HepG2 (cell line): Measurements from ENCODE around the gene CYP20A1. TPM values are rescaled to one million over a fixed set of nuclear protein-coding genes. Genes with fewer than 3 reads are reported as not detected.

Source experiments
- ELF4 ChIP-seq: sonication (generic); formaldehyde crosslinking; IDR thresholded peaks from 2 replicates; pipeline ENCODE4 v1.5.0; 2020; ENCODE audit warnings: missing genetic modification reagents, mild to moderate bottlenecking, moderate library complexity, borderline replicate concordance
- HES4 ChIP-seq: sonication (generic); formaldehyde crosslinking; IDR thresholded peaks from 2 replicates; pipeline ENCODE4 v1.9.0; 2021; ENCODE audit warnings: mild to moderate bottlenecking, missing genetic modification reagents, borderline replicate concordance
- HOXA9 ChIP-seq: sonication (generic); formaldehyde crosslinking; IDR thresholded peaks from 2 replicates; pipeline ENCODE4 v1.8.1; 2022; ENCODE audit warnings: missing genetic modification reagents, mild to moderate bottlenecking, moderate library complexity, borderline replicate concordance
- MED13 ChIP-seq: sonication (generic); formaldehyde crosslinking; IDR thresholded peaks from 2 replicates; pipeline ENCODE4 v1.5.0; 2020; ENCODE audit warnings: missing genetic modification reagents
- SOX6 ChIP-seq, 2 experiments: fragments of 450-650 bp in 1 of 2; sonication (generic) in 1 of 2; formaldehyde crosslinking in 1 of 2; IDR thresholded peaks; 2 replicates each; pipeline versions ENCODE4 v1.4.0 to v1.6.1; 2017 to 2020; ENCODE audit warnings: antibody characterized with exemption in 1 of 2, mild to moderate bottlenecking in 1 of 2, missing genetic modification reagents in 1 of 2
- ZNF230 ChIP-seq: sonication (generic); formaldehyde crosslinking; IDR thresholded peaks from 2 replicates; pipeline ENCODE4 v1.4.0; 2020; ENCODE audit warnings: mild to moderate bottlenecking, missing genetic modification reagents
- ZNF335 ChIP-seq: sonication (generic); formaldehyde crosslinking; IDR thresholded peaks from 2 replicates; pipeline ENCODE4 v1.4.0; 2020; ENCODE audit warnings: missing genetic modification reagents
- ZNF33B ChIP-seq: sonication (generic); formaldehyde crosslinking; IDR thresholded peaks from 2 replicates; pipeline ENCODE4 v1.5.1; 2020; ENCODE audit warnings: mild to moderate bottlenecking, missing genetic modification reagents
- ZNF589 ChIP-seq: sonication (generic); formaldehyde crosslinking; conservative IDR thresholded peaks from 2 replicates; pipeline ENCODE4 v1.8.0; 2022; ENCODE audit warnings: mild to moderate bottlenecking, moderate library complexity, missing genetic modification reagents
- ZNF768 ChIP-seq: sonication (generic); formaldehyde crosslinking; IDR thresholded peaks from 2 replicates; pipeline ENCODE4 v1.4.0; 2020; ENCODE audit warnings: missing genetic modification reagents
- polyA plus RNA-seq, 8 experiments: library from polyadenylated mRNA; depleted of rRNA in 3 of 8; stranded (reverse) in 7 of 8; unstranded in 1 of 8; fragments of >200 nt; fragmentation: Illumina TruSeq in 4 of 8; extraction: Trizol in 4 of 8; gene quantifications; 2 replicates each; pipeline versions ENCODE4 v1.2.1 to v1.2.3, GENCODE V29; 2011 to 2016; ENCODE audit warnings: low read depth in 4 of 8, missing spikeins in 1 of 8, mixed read lengths in 1 of 8; ENCODE audit not compliant: insufficient read depth in 1 of 8
- total RNA-seq, 5 experiments: library from RNA; depleted of rRNA; stranded (reverse); fragments of >200 nt; fragmentation: Illumina TruSeq; extraction: Trizol; gene quantifications; 2 replicates each; pipeline ENCODE4 v1.2.3, GENCODE V29; 2016; ENCODE audit warnings: low read depth in 1 of 5
- TF ChIP-seq, protein P1 (sequence below): sonication (generic); formaldehyde crosslinking; IDR thresholded peaks from 2 replicates; pipeline ENCODE4 v1.4.0; 2020; ENCODE audit warnings: missing genetic modification reagents, borderline replicate concordance
- TF ChIP-seq, protein P2 (sequence below): sonication (generic); formaldehyde crosslinking; conservative IDR thresholded peaks from 2 replicates; pipeline ENCODE4 v1.8.0; 2022; ENCODE audit warnings: missing genetic modification reagents
- TF ChIP-seq, protein P3 (sequence below): sonication (generic); formaldehyde crosslinking; IDR thresholded peaks from 2 replicates; pipeline ENCODE4 v1.5.0; 2020; ENCODE audit warnings: missing genetic modification reagents, mild to moderate bottlenecking, borderline replicate concordance
- TF ChIP-seq, protein P4 (sequence below): conservative IDR thresholded peaks from 2 replicates; pipeline ENCODE4 v1.6.1; 2018; ENCODE audit warnings: missing genetic modification reagents

Gene CYP20A1
- total and polyA plus RNA-seq, 2 of the 13 experiments (the other 11 are each of a cell fraction or from before 2014, with no cell fraction given) = 9.6 to 35.3 TPM

DNA sequence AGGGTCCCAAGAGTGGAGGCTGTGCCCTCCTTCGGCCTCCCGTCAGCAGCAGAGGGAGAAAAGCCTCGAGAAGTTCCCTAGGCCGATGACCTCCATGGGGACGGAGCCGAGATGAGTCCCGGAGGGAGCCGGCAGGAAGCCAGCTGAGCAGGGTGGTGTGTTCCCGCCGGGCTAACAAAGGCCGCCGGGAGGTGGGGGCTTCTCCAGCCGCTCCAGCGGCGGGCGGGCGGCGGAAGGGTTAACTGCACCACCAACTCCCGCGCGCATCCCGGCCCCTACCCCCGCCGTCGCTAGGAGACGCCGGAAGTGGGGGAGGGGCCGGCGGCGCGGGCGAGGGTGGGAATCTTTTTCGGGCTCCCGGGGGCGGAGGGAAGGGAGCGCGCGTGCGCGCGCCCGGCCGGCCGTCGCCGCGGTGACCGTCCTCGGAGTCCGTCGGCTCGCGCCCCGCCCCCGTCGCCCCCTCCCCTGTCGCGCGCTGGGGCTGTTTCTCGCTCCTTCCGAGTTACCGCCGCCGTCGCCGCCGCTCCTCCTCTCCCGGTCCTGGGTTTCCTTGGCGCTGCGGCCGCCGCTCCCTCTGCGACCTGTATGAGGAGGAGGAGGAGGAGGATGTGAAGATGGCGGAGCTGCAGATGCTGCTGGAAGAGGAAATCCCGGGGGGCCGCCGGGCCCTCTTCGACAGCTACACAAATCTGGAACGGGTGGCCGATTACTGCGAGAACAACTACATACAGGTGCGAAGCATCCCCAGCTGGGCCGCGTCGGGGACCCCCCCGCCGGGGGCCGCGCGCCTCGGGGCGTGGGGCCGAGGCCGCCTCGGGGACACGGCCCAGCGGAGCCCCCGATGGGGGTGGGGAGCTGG lies 89.3 kb downstream of the CYP20A1 start, which contains the start of gene ABI2 (continued):
- TF ChIP-seq ZNF589 (CRISPR knock-in tag) = peak; percentile 68
- TF ChIP-seq, protein P1, sequence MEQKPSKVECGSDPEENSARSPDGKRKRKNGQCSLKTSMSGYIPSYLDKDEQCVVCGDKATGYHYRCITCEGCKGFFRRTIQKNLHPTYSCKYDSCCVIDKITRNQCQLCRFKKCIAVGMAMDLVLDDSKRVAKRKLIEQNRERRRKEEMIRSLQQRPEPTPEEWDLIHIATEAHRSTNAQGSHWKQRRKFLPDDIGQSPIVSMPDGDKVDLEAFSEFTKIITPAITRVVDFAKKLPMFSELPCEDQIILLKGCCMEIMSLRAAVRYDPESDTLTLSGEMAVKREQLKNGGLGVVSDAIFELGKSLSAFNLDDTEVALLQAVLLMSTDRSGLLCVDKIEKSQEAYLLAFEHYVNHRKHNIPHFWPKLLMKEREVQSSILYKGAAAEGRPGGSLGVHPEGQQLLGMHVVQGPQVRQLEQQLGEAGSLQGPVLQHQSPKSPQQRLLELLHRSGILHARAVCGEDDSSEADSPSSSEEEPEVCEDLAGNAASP (CRISPR knock-in tag) = 0 out of 2 replicates have a peak, but pooled peaks have one; percentile 49
- 0 out of 2 replicates have a peak, but pooled peaks have one; percentile 20 for TF ChIP-seq HES4
- TF ChIP-seq ZNF335 (CRISPR knock-in tag) = no peak
- no peak for TF ChIP-seq SOX6 (IDR thresholded peaks at IDR 0.05)
- peak; percentile 80 for TF ChIP-seq SOX6 (CRISPR knock-in tag; IDR thresholded peaks at IDR 0.05)
- TF ChIP-seq, protein P2, sequence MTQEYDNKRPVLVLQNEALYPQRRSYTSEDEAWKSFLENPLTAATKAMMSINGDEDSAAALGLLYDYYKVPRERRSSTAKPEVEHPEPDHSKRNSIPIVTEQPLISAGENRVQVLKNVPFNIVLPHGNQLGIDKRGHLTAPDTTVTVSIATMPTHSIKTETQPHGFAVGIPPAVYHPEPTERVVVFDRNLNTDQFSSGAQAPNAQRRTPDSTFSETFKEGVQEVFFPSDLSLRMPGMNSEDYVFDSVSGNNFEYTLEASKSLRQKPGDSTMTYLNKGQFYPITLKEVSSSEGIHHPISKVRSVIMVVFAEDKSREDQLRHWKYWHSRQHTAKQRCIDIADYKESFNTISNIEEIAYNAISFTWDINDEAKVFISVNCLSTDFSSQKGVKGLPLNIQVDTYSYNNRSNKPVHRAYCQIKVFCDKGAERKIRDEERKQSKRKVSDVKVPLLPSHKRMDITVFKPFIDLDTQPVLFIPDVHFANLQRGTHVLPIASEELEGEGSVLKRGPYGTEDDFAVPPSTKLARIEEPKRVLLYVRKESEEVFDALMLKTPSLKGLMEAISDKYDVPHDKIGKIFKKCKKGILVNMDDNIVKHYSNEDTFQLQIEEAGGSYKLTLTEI (CRISPR knock-in tag) = no peak
- TF ChIP-seq MED13 (CRISPR knock-in tag) = no peak; the same call in 1 of the 2 replicates
- TF ChIP-seq, protein P3, sequence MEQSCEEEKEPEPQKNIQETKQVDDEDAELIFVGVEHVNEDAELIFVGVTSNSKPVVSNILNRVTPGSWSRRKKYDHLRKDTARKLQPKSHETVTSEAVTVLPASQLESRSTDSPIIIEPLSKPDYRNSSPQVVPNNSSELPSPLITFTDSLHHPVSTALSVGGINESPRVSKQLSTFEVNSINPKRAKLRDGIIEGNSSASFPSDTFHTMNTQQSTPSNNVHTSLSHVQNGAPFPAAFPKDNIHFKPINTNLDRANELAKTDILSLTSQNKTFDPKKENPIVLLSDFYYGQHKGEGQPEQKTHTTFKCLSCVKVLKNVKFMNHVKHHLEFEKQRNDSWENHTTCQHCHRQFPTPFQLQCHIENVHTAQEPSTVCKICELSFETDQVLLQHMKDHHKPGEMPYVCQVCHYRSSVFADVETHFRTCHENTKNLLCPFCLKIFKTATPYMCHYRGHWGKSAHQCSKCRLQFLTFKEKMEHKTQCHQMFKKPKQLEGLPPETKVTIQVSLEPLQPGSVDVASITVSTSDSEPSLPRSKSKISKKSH = peak; percentile 44; the same call in 1 of the 2 replicates
- peak; percentile 92; the same call in 1 of the 2 replicates for TF ChIP-seq HOXA9 (CRISPR knock-in tag)
- TF ChIP-seq, protein P4, sequence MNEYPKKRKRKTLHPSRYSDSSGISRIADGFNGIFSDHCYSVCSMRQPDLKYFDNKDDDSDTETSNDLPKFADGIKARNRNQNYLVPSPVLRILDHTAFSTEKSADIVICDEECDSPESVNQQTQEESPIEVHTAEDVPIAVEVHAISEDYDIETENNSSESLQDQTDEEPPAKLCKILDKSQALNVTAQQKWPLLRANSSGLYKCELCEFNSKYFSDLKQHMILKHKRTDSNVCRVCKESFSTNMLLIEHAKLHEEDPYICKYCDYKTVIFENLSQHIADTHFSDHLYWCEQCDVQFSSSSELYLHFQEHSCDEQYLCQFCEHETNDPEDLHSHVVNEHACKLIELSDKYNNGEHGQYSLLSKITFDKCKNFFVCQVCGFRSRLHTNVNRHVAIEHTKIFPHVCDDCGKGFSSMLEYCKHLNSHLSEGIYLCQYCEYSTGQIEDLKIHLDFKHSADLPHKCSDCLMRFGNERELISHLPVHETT (CRISPR knock-in tag) = peak; percentile 67; the same call in 1 of the 2 replicates
- peak; percentile 69; the same call in 1 of the 2 replicates for TF ChIP-seq ZNF768 (CRISPR knock-in tag)
- TF ChIP-seq ELF4 (CRISPR knock-in tag) = no peak
- TF ChIP-seq ZNF33B (CRISPR knock-in tag) = no peak; the same call in 1 of the 2 replicates
- 0 out of 2 replicates have a peak, but pooled peaks have one; percentile 57 for TF ChIP-seq ZNF230 (CRISPR knock-in tag)
